H1 (cell line): ENCODE results near the gene SDF2L1. TPM values are rescaled to one million over a fixed set of nuclear protein-coding genes. Genes with fewer than 3 reads are reported as not detected.
"Not testable (repeated sequence)": the region's sequence is repeated elsewhere in the genome, so short reads cannot be mapped to it uniquely, and the experiment has no call there.

ENCODE experiments used
- CTCF ChIA-PET: fragments of 300-600 bp; sonication (Branson Sonifier 250); formaldehyde crosslinking; loops from one replicate; lab custom pipeline; 2021; ENCODE audit not compliant: partially characterized antibody; lab: Charles Lee
- POLR2A ChIA-PET: fragments of 300-600 bp; sonication (Branson Sonifier 250); formaldehyde crosslinking; loops from one replicate; lab custom pipeline; 2021; ENCODE audit warnings: inconsistent platforms; ENCODE audit not compliant: partially characterized antibody; lab: Charles Lee
- DNase-seq, 2 experiments: peaks; one replicate each; pipeline versions ENCODE4 v3.0.0 to v3.0.0-alpha.2; 2010 to 2022; ENCODE audit warnings: low spot score in 2 of 2, low read depth in 1 of 2, mixed read lengths in 1 of 2
- FAIRE-seq: peaks from 2 replicates; lab custom pipeline; 2011; peaks lifted over from hg19 to GRCh38; lab: Jason Lieb, UNC
- H2AFZ ChIP-seq: 2 replicates; pipeline ENCODE4 v1.8.1; 2012; ENCODE audit warnings: low read length, inconsistent platforms
- H2AK5ac ChIP-seq: 2 replicates; pipeline ENCODE4 v1.6.1; 2013; ENCODE audit warnings: low read depth, low read length
- H2BK120ac ChIP-seq: replicated peaks from 2 replicates; pipeline ENCODE3; 2013; ENCODE audit warnings: low read depth, low read length, inconsistent platforms
- H2BK12ac ChIP-seq: 2 replicates; pipeline ENCODE4 v1.6.1; 2013; ENCODE audit warnings: low read depth, low read length
- H2BK15ac ChIP-seq: 2 replicates; pipeline ENCODE4 v1.6.1; 2013; ENCODE audit warnings: low read length
- H2BK20ac ChIP-seq: 2 replicates; pipeline ENCODE4 v1.6.1; 2013; ENCODE audit warnings: low read length
- H2BK5ac ChIP-seq: 2 replicates; pipeline ENCODE4 v1.6.1; 2013; ENCODE audit warnings: low read depth, low read length
- H3K14ac ChIP-seq: 2 replicates; pipeline ENCODE4 v1.6.1; 2013; ENCODE audit warnings: inconsistent platforms; ENCODE audit not compliant: insufficient read length
- H3K18ac ChIP-seq: 2 replicates; pipeline ENCODE4 v1.6.1; 2013; ENCODE audit warnings: low read length; ENCODE audit errors: extremely low read depth
- H3K23ac ChIP-seq: 2 replicates; pipeline ENCODE4 v1.6.1; 2013; ENCODE audit warnings: inconsistent platforms; ENCODE audit not compliant: insufficient read length
- H3K23me2 ChIP-seq: 2 replicates; pipeline ENCODE4 v1.6.1; 2013; ENCODE audit warnings: low read depth, low read length
- H3K27ac ChIP-seq: 2 replicates; pipeline ENCODE4 v1.6.1; 2011; ENCODE audit warnings: low read depth, low read length, inconsistent platforms
- H3K27me3 ChIP-seq, 4 experiments: replicated peaks in 1 of 4; 1 replicate in 1 of 4; 2 replicates in 3 of 4; pipeline versions ENCODE4 v1.6.1 to v1.8.1; 2011 to 2013; ENCODE audit warnings: low read length in 3 of 4, mild to moderate bottlenecking in 3 of 4, inconsistent platforms in 2 of 4, mixed read lengths in 2 of 4, moderate library complexity in 1 of 4; ENCODE audit not compliant: control insufficient read depth in 3 of 4, insufficient read depth in 3 of 4; ENCODE audit errors: extremely low read depth in 1 of 4
- H3K36me3 ChIP-seq, 4 experiments: 2 replicates each; pipeline versions ENCODE4 v1.6.1 to v1.8.1; 2011 to 2013; ENCODE audit warnings: mild to moderate bottlenecking in 4 of 4, low read length in 3 of 4, moderate library complexity in 2 of 4, control low read depth in 1 of 4, inconsistent platforms in 1 of 4; ENCODE audit not compliant: insufficient read depth in 4 of 4, control insufficient read depth in 2 of 4
- H3K4ac ChIP-seq: replicated peaks from 2 replicates; pipeline ENCODE3; 2013; ENCODE audit warnings: low read length, low read depth, mixed read lengths, inconsistent platforms; ENCODE audit not compliant: insufficient read length
- H3K4me1 ChIP-seq, 4 experiments: replicated peaks in 1 of 4; 1 replicate in 1 of 4; 2 replicates in 3 of 4; pipeline versions ENCODE4 v1.6.1 to v1.8.1; 2011 to 2013; ENCODE audit warnings: low read length in 3 of 4, inconsistent platforms in 2 of 4, mixed read lengths in 1 of 4; ENCODE audit not compliant: insufficient read depth in 4 of 4, control insufficient read depth in 3 of 4
- H3K4me2 ChIP-seq, 2 experiments: 2 replicates each; pipeline versions ENCODE4 v1.6.1 to v1.8.1; 2011 to 2013; ENCODE audit warnings: low read depth in 2 of 2, low read length in 2 of 2, control low read depth in 1 of 2, inconsistent platforms in 1 of 2, mild to moderate bottlenecking in 1 of 2; ENCODE audit not compliant: insufficient read depth in 1 of 2
- H3K4me3 ChIP-seq, 4 experiments: fragments of 200-600, 300-600 bp in 1 of 4; sonication (generic), shearing (Covaris generic), sonication (Bioruptor Twin) in 1 of 4; 2 replicates each; pipeline versions ENCODE4 v1.5.1 to v1.8.1; 2011 to 2016; ENCODE audit warnings: low read length in 4 of 4, low read depth in 3 of 4, control low read depth in 2 of 4, inconsistent platforms in 2 of 4, mild to moderate bottlenecking in 2 of 4, mixed read lengths in 1 of 4, moderate library complexity in 1 of 4; ENCODE audit not compliant: insufficient read depth in 2 of 4; ENCODE audit errors: extremely low read depth in 1 of 4
- H3K56ac ChIP-seq: replicated peaks from 2 replicates; pipeline ENCODE3; 2013; ENCODE audit warnings: low read depth, mild to moderate bottlenecking, mixed read lengths, low read length, inconsistent platforms; ENCODE audit not compliant: insufficient read length
- H3K79me1 ChIP-seq: 2 replicates; pipeline ENCODE4 v1.6.1; 2013; ENCODE audit warnings: low read depth, low read length, control low read depth
- H3K79me2 ChIP-seq, 2 experiments: 2 replicates each; pipeline versions ENCODE4 v1.6.1 to v1.8.1; 2012 to 2013; ENCODE audit warnings: low read length in 2 of 2, mild to moderate bottlenecking in 2 of 2, inconsistent platforms in 1 of 2; ENCODE audit not compliant: insufficient read depth in 2 of 2, control insufficient read depth in 1 of 2
- H3K9ac ChIP-seq, 4 experiments: replicated peaks in 1 of 4; 1 replicate in 1 of 4; 2 replicates in 3 of 4; pipeline versions ENCODE4 v1.6.1 to v1.8.1; 2011 to 2013; ENCODE audit warnings: low read depth in 3 of 4, low read length in 3 of 4, control low read depth in 2 of 4, mild to moderate bottlenecking in 2 of 4, moderate library complexity in 2 of 4, inconsistent platforms in 1 of 4; ENCODE audit errors: extremely low read depth in 1 of 4
- H3K9me3 ChIP-seq, 2 experiments: 2 replicates each; pipeline versions ENCODE4 v1.6.1 to v1.8.1; 2012 to 2013; ENCODE audit warnings: mild to moderate bottlenecking in 2 of 2, moderate library complexity in 2 of 2, control low read depth in 1 of 2, inconsistent platforms in 1 of 2, low read depth in 1 of 2, low read length in 1 of 2, mixed read lengths in 1 of 2; ENCODE audit not compliant: insufficient read depth in 2 of 2
- H4K20me1 ChIP-seq, 2 experiments: replicated peaks in 1 of 2; 2 replicates each; pipeline versions ENCODE3 to v1.8.1; 2011 to 2013; ENCODE audit warnings: inconsistent platforms in 2 of 2, low read length in 2 of 2, mild to moderate bottlenecking in 1 of 2; ENCODE audit not compliant: insufficient read depth in 2 of 2, control insufficient read depth in 1 of 2
- H4K5ac ChIP-seq: 2 replicates; pipeline ENCODE4 v1.6.1; 2013; ENCODE audit warnings: low read length, low read depth, mixed read lengths, inconsistent platforms; ENCODE audit not compliant: insufficient read length
- H4K8ac ChIP-seq: 2 replicates; pipeline ENCODE4 v1.8.0; 2013; ENCODE audit warnings: mild to moderate bottlenecking, moderate library complexity, low read length, inconsistent platforms; ENCODE audit not compliant: insufficient read depth; ENCODE audit errors: extremely low read depth
- H4K91ac ChIP-seq: replicated peaks from 2 replicates; pipeline ENCODE3; 2013; ENCODE audit warnings: low read length, mixed read lengths, inconsistent platforms; ENCODE audit not compliant: insufficient read length
- WGBS, 2 experiments: shearing (Covaris generic) in 1 of 2; methylation state at CpG; one replicate each; pipeline versions ENCODE4 v1.1.6 to v1.1.7; 2013 to 2015; ENCODE audit warnings: low lambda C conversion rate in 2 of 2, mixed read lengths in 2 of 2, inconsistent platforms in 1 of 2, low coverage in 1 of 2, missing lambda C conversion rate in 1 of 2; ENCODE audit not compliant: insufficient replicate concordance in 2 of 2, insufficient coverage in 1 of 2, insufficient read length in 1 of 2; ENCODE audit errors: extremely low coverage in 1 of 2, missing lambda C conversion rate in 1 of 2; 5-methylcytosine and 5-hydroxymethylcytosine counted together
- polyA plus RNA-seq, 7 experiments: library from polyadenylated mRNA; depleted of rRNA in 3 of 7; stranded (reverse) in 5 of 7; unstranded in 2 of 7; fragments of >200 nt in 5 of 7; fragments of 200-250 nt in 2 of 7; gene quantifications; 1 replicate in 5 of 7; 2 replicates in 1 of 7; 4 replicates in 1 of 7; pipeline versions ENCODE4 v1.2.1 to v1.2.3, GENCODE V29; 2011 to 2013; ENCODE audit warnings: missing spikeins in 2 of 7, mixed read lengths in 2 of 7
- total RNA-seq: library from RNA; stranded (reverse); fragmentation: NEBNext Ultra II Directional; extraction: Animal tissue kit (Norgen Biotek cat#: 25700); gene quantifications from 2 replicates; pipeline ENCODE4 v1.2.1, GENCODE V29; 2021

Gene SDF2L1
- total and polyA plus RNA-seq, 2 of the 8 experiments (the other 6 are each of a cell fraction or from before 2014, with no cell fraction given) = 51.1 to 59.6 TPM

- H3K18ac ChIP-seq, H3K4me1 ChIP-seq, H2AFZ ChIP-seq, H3K56ac ChIP-seq, H2BK15ac ChIP-seq, H3K27me3 ChIP-seq, H3K9me3 ChIP-seq, H3K23me2 ChIP-seq, H4K8ac ChIP-seq, H2BK20ac ChIP-seq, H2AK5ac ChIP-seq, POLR2A ChIA-PET, FAIRE-seq, H3K4ac ChIP-seq, H3K4me3 ChIP-seq, H4K91ac ChIP-seq, H2BK120ac ChIP-seq, DNase-seq, H3K4me2 ChIP-seq, H3K9ac ChIP-seq, H3K23ac ChIP-seq, H4K5ac ChIP-seq, H2BK12ac ChIP-seq, H3K14ac ChIP-seq, H2BK5ac ChIP-seq, H3K27ac ChIP-seq: not testable (repeated sequence)
- peaks cover 20% of the 10 kb centered on the region for H3K79me1 ChIP-seq
- H3K36me3 ChIP-seq = peaks cover 6 to 29% (median 19%) of the 10 kb centered on the region in 4 experiments
- H4K20me1 ChIP-seq = peaks cover 37 to 42% of the 10 kb centered on the region in 2 experiments
- WGBS, 2 experiments = 88% methylated on average over 13 of the region's 13 CpGs; no CpG with 5 or more reads in 1 of the 2 experiments
- H3K79me2 ChIP-seq = peaks cover 5 to 91% of the 10 kb centered on the region in 2 experiments
- CTCF ChIA-PET = interaction anchor here (2.1 to 3.9 kb wide), 2 partner anchors 10 to 33 kb away, joined by 10 to 17 read pairs; partner anchors contain the start of gene YDJC
Measured at GRCh38 chr22:21596356-21597135, 45.6 kb upstream of the SDF2L1 start.
